K562 (cell line): ENCODE results near the gene KCNG4. TPM values are rescaled to one million over a fixed set of nuclear protein-coding genes. Genes with fewer than 3 reads are reported as not detected.

ENCODE experiments used
- ATAC-seq: fragments of 200-7000 bp; cut with Tn5 transposase; 3 replicates; pipeline ENCODE4 v1.9.1; 2020; ENCODE audit warnings: moderate library complexity
- BruUV-seq: library from RNA; stranded (reverse); fragments of 400-500 nt; replicated peaks from 2 replicates; lab custom pipeline; 2021; lab: Mats Ljungman, UMichigan
- CTCF ChIA-PET: fragments of 300-600 bp; formaldehyde crosslinking; extraction: SDS; loops from one replicate; lab custom pipeline; 2021; ENCODE audit warnings: low intra/inter-chr PET ratio; lab: Yijun Ruan, JAX
- POLR2A ChIA-PET: fragments of 300-600, 350-650 bp; sonication (Branson Sonifier 250); formaldehyde crosslinking; extraction: SDS; loops from one replicate; lab custom pipeline; 2021; ENCODE audit warnings: antibody characterized with exemption, inconsistent platforms; lab: Yijun Ruan, JAX
- DNase-seq, 4 experiments: peaks; one replicate each; pipeline versions ENCODE4 v3.0.0 to v3.0.0-alpha.2; 2011 to 2018; ENCODE audit warnings: low spot score in 3 of 4, mixed read lengths in 3 of 4; ENCODE audit errors: extremely low read depth in 1 of 4
- FAIRE-seq: peaks from 2 replicates; lab custom pipeline; 2011; peaks lifted over from hg19 to GRCh38; lab: Jason Lieb, UNC
- H2AFZ ChIP-seq: 2 replicates; pipeline ENCODE4 v1.6.0; 2011; ENCODE audit warnings: low read depth, low read length, control low read depth, inconsistent platforms
- H3K27ac ChIP-seq: fragments of 200-600 bp; 3 replicates; pipeline ENCODE4 v1.8.0; 2011; ENCODE audit warnings: low read depth, mild to moderate bottlenecking, control low read depth, inconsistent platforms, low read length, moderate library complexity, mixed read lengths; ENCODE audit errors: extremely low read depth
- H3K27me3 ChIP-seq, 2 experiments: fragments of 300-600 bp in 1 of 2; 2 replicates in 1 of 2; 3 replicates in 1 of 2; pipeline versions ENCODE4 v1.6.0 to v1.8.0; 2011; ENCODE audit warnings: inconsistent platforms in 2 of 2, low read length in 2 of 2, mild to moderate bottlenecking in 1 of 2, mixed read lengths in 1 of 2, moderate library complexity in 1 of 2; ENCODE audit not compliant: control insufficient read depth in 2 of 2, insufficient read depth in 2 of 2
- H3K36me3 ChIP-seq: fragments of 300-600 bp; 3 replicates; pipeline ENCODE4 v1.8.0; 2011; ENCODE audit warnings: mild to moderate bottlenecking, low read length, inconsistent platforms; ENCODE audit not compliant: control insufficient read depth, insufficient read depth
- H3K4me1 ChIP-seq, 2 experiments: fragments of 200-600 bp in 1 of 2; replicated peaks in 1 of 2; 2 replicates in 1 of 2; 3 replicates in 1 of 2; pipeline versions ENCODE4 v1.5.1 to v1.8.0; 2011; ENCODE audit warnings: inconsistent platforms in 2 of 2, low read length in 2 of 2, mild to moderate bottlenecking in 1 of 2, mixed read lengths in 1 of 2, moderate library complexity in 1 of 2; ENCODE audit not compliant: control insufficient read depth in 2 of 2, insufficient read depth in 2 of 2
- H3K4me2 ChIP-seq: 2 replicates; pipeline ENCODE4 v1.6.1; 2011; ENCODE audit warnings: low read length, control low read depth, inconsistent platforms, mixed read lengths; ENCODE audit not compliant: insufficient read depth
- H3K4me3 ChIP-seq: fragments of 200-600 bp; sonication (generic), shearing (Covaris generic); 2 replicates; pipeline ENCODE4 v1.5.1; 2016; ENCODE audit warnings: control low read depth, inconsistent platforms
- H3K79me2 ChIP-seq: fragments of 200-600 bp; 3 replicates; pipeline ENCODE4 v1.8.0; 2011; ENCODE audit warnings: low read length, inconsistent platforms; ENCODE audit not compliant: control insufficient read depth, insufficient read depth
- H3K9ac ChIP-seq, 2 experiments: 2 replicates each; pipeline versions ENCODE4 v1.6.0 to v1.6.1; 2011; ENCODE audit warnings: low read depth in 2 of 2, low read length in 2 of 2, control low read depth in 1 of 2, inconsistent platforms in 1 of 2, mild to moderate bottlenecking in 1 of 2, mixed read lengths in 1 of 2; ENCODE audit not compliant: insufficient read depth in 1 of 2
- H3K9me1 ChIP-seq: one replicate; pipeline ENCODE4 v1.6.0; 2011; ENCODE audit warnings: inconsistent platforms, mild to moderate bottlenecking, low read length, moderate library complexity; ENCODE audit not compliant: control insufficient read depth, insufficient read depth
- H3K9me3 ChIP-seq: replicated peaks from 2 replicates; pipeline ENCODE4 v1.5.1; 2011; ENCODE audit warnings: low read depth, low read length, inconsistent platforms; ENCODE audit not compliant: control insufficient read depth, insufficient read depth
- H4K20me1 ChIP-seq: replicated peaks from 2 replicates; pipeline ENCODE4 v1.6.1; 2011; ENCODE audit warnings: low read length, inconsistent platforms, mixed read lengths; ENCODE audit not compliant: control insufficient read depth, insufficient read depth
- CBX3 ChIP-seq, 2 experiments: IDR thresholded peaks; 1 replicate in 1 of 2; 2 replicates in 1 of 2; pipeline ENCODE4 v1.6.1; 2012; ENCODE audit warnings: inconsistent platforms in 2 of 2, low read length in 2 of 2, borderline replicate concordance in 1 of 2, control low read depth in 1 of 2
- CEBPB ChIP-seq: fragments of 450-650 bp; IDR thresholded peaks from 2 replicates; pipeline ENCODE4 v1.6.1; 2016; ENCODE audit warnings: missing genetic modification characterization, missing compliant biosample characterization
- CEBPG ChIP-seq, 3 experiments: fragments of 200-800 bp in 1 of 3; sonication (Bioruptor generic) in 1 of 3; sonication (generic) in 1 of 3; formaldehyde crosslinking in 1 of 3; IDR thresholded peaks in 2 of 3; conservative IDR thresholded peaks in 1 of 3; 2 replicates each; pipeline versions ENCODE4 v1.6.1 to v1.8.0; 2016 to 2022; ENCODE audit warnings: missing compliant biosample characterization in 2 of 3, missing genetic modification characterization in 2 of 3, mild to moderate bottlenecking in 1 of 3, missing genetic modification reagents in 1 of 3
- CHCHD3 ChIP-seq: fragments of 250-450 bp; sonication (Bioruptor Pico); IDR thresholded peaks from 2 replicates; pipeline ENCODE4 v2.1.2; 2022; ENCODE audit warnings: mild to moderate bottlenecking
- EP300 ChIP-seq: IDR thresholded peaks from 2 replicates; pipeline ENCODE4 v1.6.1; 2012; ENCODE audit warnings: low read length, improper control_type of control experiment
- HEY1 ChIP-seq: fragments of 250-450 bp; sonication (Bioruptor Pico); IDR thresholded peaks from 2 replicates; pipeline ENCODE4 v1.5.0; 2020; ENCODE audit warnings: mild to moderate bottlenecking, moderate library complexity, borderline replicate concordance
- SMARCC2 ChIP-seq: fragments of 450-650 bp; IDR thresholded peaks from 2 replicates; pipeline ENCODE4 v1.6.1; 2017; ENCODE audit warnings: antibody characterized with exemption, moderate library complexity, mild to moderate bottlenecking, low read depth
- SRSF1 ChIP-seq: fragments of 200-400 bp; formaldehyde crosslinking; IDR thresholded peaks from 2 replicates; pipeline ENCODE4 v1.6.1; 2017; ENCODE audit warnings: mild to moderate bottlenecking, low read depth, low read length, moderate library complexity
- XRCC4 ChIP-seq: IDR thresholded peaks from one replicate; pipeline ENCODE4 v1.6.1; 2011; ENCODE audit not compliant: insufficient read depth, insufficient read length; ENCODE audit errors: extremely low read depth
- ZFP36 ChIP-seq: fragments of 150-350 bp; IDR thresholded peaks from 2 replicates; pipeline ENCODE4 v1.6.1; 2018; ENCODE audit warnings: low read length, low read depth; ENCODE audit not compliant: partially characterized antibody
- ZKSCAN3 ChIP-seq: fragments of 250-450 bp; sonication (Bioruptor Pico); IDR thresholded peaks from 2 replicates; pipeline ENCODE4 v1.4.0; 2020
- WGBS: fragments of 100-300 bp; shearing (Covaris generic); methylation state at CpG from one replicate; pipeline ENCODE4 v1.1.6; 2016; ENCODE audit warnings: low coverage, mixed read lengths; ENCODE audit not compliant: insufficient coverage; ENCODE audit errors: missing lambda C conversion rate; 5-methylcytosine and 5-hydroxymethylcytosine counted together
- in situ Hi-C: fragments of 300-500 bp; cut with MboI; formaldehyde crosslinking; loops from 4 replicates; pipeline ENCODE4 v1.15.0; 2018; ENCODE audit warnings: inconsistent platforms, mixed read lengths
- intact Hi-C: fragments of 100-400 bp; cut with micrococcal nuclease; formaldehyde crosslinking; loops from 2 replicates; pipeline ENCODE4 v1.14.2; 2022
- polyA plus RNA-seq, 8 experiments: library from polyadenylated mRNA; depleted of rRNA in 4 of 8; stranded (reverse) in 5 of 8; unstranded in 3 of 8; fragments of >200 nt; fragmentation: Nextera tagmentation in 2 of 8; fragmentation: Illumina TruSeq in 1 of 8; extraction: Ambion mirVana in 2 of 8; extraction: Trizol in 1 of 8; gene quantifications; 2 replicates each; pipeline versions ENCODE4 v1.2.1 to v1.2.3, GENCODE V29; 2011 to 2014; ENCODE audit warnings: inconsistent platforms in 1 of 8, missing spikeins in 1 of 8
- total RNA-seq, 7 experiments: library from RNA; depleted of rRNA in 6 of 7; stranded (reverse); fragments of >200 nt in 6 of 7; fragmentation: Illumina TruSeq in 2 of 7; extraction: Trizol in 2 of 7; gene quantifications; 2 replicates each; pipeline versions ENCODE4 v1.2.1 to v1.2.3, GENCODE V29; 2011 to 2021; ENCODE audit warnings: low replicate concordance in 1 of 7
- TF ChIP-seq, protein P1 (sequence below): fragments of 200-800 bp; sonication (Bioruptor generic); IDR thresholded peaks from 2 replicates; pipeline ENCODE4 v1.6.1; 2017; ENCODE audit warnings: missing genetic modification characterization, missing compliant biosample characterization
- TF ChIP-seq, protein P2 (sequence below): fragments of 250-450 bp; sonication (Bioruptor Pico); IDR thresholded peaks from 2 replicates; pipeline ENCODE4 v1.5.0; 2022; ENCODE audit warnings: mild to moderate bottlenecking
- TF ChIP-seq, protein P3 (sequence below): fragments of 450-650 bp; IDR thresholded peaks from 2 replicates; pipeline ENCODE4 v1.6.1; 2016; ENCODE audit warnings: antibody characterized with exemption

Gene KCNG4
- total and polyA plus RNA-seq, 9 of the 15 experiments (the other 6 are each of a cell fraction or from before 2014, with no cell fraction given): not detected

DNA sequence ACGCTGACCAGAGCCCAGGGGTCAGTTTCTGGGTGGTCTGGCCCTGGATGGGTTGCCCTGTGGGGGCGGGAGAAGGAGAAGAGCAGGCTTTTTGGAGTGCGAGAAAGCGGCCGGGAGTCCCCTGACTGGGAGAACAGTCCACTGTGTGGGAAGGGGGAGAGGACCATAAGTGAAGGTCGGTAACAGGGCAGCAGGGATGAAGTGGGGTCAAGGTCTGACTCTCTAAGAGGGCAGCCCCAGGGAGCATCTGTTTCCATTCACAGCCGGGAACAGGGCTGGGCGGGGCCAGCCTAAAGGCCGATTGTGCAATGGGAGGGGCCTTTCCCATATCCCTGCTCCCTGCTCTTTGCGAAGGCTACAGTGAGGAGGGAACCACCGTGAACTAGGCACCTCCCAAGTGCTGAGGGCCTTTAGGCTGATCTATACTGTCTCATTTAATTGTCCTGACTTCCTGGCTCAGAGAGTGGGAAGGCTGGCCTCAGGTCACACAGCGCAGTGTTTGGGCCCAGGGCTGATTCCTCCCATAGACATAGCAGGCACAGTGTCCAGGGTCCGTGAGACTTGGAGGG, 44.4 kb upstream of the KCNG4 start:
- no peaks in the 10 kb centered on the region for H3K4me1 ChIP-seq
- peaks cover 12% of the 10 kb centered on the region for H4K20me1 ChIP-seq
- in situ Hi-C loops: loop anchor here (5.0 kb wide), 1 partner anchor 193 kb away; no protein-coding TSS in a partner anchor
- no peak overlapping the region for H2AFZ ChIP-seq
- intact Hi-C loops: no loop called here
- no TSS peak for BruUV-seq
- H3K36me3 ChIP-seq: no peaks in the 10 kb centered on the region
- DNase-seq: peak; percentile 12 to 38 (median 28)
- H3K9me1 ChIP-seq: no peaks in the 10 kb centered on the region
- FAIRE-seq: no peak
- 10% methylated on average over 13 of the region's 13 CpGs for WGBS
- H3K4me2 ChIP-seq: no peak overlapping the region
- peaks cover 79 to 94% of the 10 kb centered on the region in 2 experiments for H3K27me3 ChIP-seq
- ChIA-PET POLR2A (no interaction called here), CTCF (no interaction called here)
- no peak overlapping the region for H3K27ac ChIP-seq
- TF ChIP-seq SMARCC2 (no peak), ZKSCAN3 (CRISPR knock-in tag) (no peak), XRCC4 (no peak), CEBPG (CRISPR knock-in tag; IDR thresholded peaks at IDR 0.05) (peak; percentile 51; the same call in 1 of the 2 replicates), CEBPG (tag; conservative IDR thresholded peaks at IDR 0.05 in 1 of 2, IDR thresholded peaks at IDR 0.05 in 1 of 2) (peak; percentile 74 to 85), CEBPB (tag) (peak; percentile 94), EP300 (no peak), CHCHD3 (CRISPR knock-in tag) (no peak), CBX3 (IDR thresholded peaks at IDR 0.05; ENCODE audit: borderline replicate concordance in 1 of 2, low read length in 2 of 2) (no peak), SRSF1 (no peak), HEY1 (CRISPR knock-in tag) (no peak), ZFP36 (peak; percentile 39)
- TF ChIP-seq, protein P1, sequence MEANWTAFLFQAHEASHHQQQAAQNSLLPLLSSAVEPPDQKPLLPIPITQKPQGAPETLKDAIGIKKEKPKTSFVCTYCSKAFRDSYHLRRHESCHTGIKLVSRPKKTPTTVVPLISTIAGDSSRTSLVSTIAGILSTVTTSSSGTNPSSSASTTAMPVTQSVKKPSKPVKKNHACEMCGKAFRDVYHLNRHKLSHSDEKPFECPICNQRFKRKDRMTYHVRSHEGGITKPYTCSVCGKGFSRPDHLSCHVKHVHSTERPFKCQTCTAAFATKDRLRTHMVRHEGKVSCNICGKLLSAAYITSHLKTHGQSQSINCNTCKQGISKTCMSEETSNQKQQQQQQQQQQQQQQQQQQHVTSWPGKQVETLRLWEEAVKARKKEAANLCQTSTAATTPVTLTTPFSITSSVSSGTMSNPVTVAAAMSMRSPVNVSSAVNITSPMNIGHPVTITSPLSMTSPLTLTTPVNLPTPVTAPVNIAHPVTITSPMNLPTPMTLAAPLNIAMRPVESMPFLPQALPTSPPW (CRISPR knock-in tag): no peak
- TF ChIP-seq, protein P2, sequence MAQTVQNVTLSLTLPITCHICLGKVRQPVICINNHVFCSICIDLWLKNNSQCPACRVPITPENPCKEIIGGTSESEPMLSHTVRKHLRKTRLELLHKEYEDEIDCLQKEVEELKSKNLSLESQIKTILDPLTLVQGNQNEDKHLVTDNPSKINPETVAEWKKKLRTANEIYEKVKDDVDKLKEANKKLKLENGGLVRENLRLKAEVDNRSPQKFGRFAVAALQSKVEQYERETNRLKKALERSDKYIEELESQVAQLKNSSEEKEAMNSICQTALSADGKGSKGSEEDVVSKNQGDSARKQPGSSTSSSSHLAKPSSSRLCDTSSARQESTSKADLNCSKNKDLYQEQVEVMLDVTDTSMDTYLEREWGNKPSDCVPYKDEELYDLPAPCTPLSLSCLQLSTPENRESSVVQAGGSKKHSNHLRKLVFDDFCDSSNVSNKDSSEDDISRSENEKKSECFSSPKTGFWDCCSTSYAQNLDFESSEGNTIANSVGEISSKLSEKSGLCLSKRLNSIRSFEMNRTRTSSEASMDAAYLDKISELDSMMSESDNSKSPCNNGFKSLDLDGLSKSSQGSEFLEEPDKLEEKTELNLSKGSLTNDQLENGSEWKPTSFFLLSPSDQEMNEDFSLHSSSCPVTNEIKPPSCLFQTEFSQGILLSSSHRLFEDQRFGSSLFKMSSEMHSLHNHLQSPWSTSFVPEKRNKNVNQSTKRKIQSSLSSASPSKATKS: no peak
- TF ChIP-seq, protein P3, sequence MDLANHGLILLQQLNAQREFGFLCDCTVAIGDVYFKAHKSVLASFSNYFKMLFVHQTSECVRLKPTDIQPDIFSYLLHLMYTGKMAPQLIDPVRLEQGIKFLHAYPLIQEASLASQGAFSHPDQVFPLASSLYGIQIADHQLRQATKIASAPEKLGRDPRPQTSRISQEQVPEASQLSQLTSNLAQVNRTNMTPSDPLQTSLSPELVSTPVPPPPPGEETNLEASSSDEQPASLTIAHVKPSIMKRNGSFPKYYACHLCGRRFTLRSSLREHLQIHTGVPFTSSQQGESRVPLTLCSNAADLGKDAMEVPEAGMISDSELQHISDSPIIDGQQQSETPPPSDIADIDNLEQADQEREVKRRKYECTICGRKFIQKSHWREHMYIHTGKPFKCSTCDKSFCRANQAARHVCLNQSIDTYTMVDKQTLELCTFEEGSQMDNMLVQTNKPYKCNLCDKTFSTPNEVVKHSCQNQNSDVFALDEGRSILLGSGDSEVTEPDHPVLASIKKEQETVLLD: no peak
- H3K4me3 ChIP-seq: no peak overlapping the region
- no peak overlapping the region for H3K9ac ChIP-seq
- peak; percentile 65 for ATAC-seq
- no peaks in the 10 kb centered on the region for H3K79me2 ChIP-seq
- no peaks in the 10 kb centered on the region for H3K9me3 ChIP-seq
